Adipose tissue (tissue), 3 donors: ENCODE measurements around the gene ULBP2. TPM values are rescaled to one million over a fixed set of nuclear protein-coding genes. Genes with fewer than 3 reads are reported as not detected.
"Not testable (repeated sequence)": the region's sequence is repeated elsewhere in the genome, so short reads cannot be mapped to it uniquely, and the experiment has no call there.

Source experiments
- H3K27ac ChIP-seq: one replicate; pipeline ENCODE4 v1.5.1; 2013; ENCODE audit warnings: low read depth, low read length
- WGBS, 3 donors: extraction: QIAGEN DNeasy Blood & Tissue Kit; methylation state at CpG; one replicate each; pipeline ENCODE4 v1.1.7; 2013; 5-methylcytosine and 5-hydroxymethylcytosine counted together
- polyA plus RNA-seq, 3 donors: library from polyadenylated mRNA; stranded (reverse); fragments of 200-250 nt; gene quantifications; one replicate each; pipeline ENCODE4 v1.2.3, GENCODE V29; 2013
- donor health status: healthy with polysubstance abuse.
- donor health status: Bipolar disorder and iron deficiency.
- donor health status: healthy.

ULBP2 gene
- polyA plus RNA-seq, 3 donors = 0.36 to 1.6 TPM; not detected in 1

DNA sequence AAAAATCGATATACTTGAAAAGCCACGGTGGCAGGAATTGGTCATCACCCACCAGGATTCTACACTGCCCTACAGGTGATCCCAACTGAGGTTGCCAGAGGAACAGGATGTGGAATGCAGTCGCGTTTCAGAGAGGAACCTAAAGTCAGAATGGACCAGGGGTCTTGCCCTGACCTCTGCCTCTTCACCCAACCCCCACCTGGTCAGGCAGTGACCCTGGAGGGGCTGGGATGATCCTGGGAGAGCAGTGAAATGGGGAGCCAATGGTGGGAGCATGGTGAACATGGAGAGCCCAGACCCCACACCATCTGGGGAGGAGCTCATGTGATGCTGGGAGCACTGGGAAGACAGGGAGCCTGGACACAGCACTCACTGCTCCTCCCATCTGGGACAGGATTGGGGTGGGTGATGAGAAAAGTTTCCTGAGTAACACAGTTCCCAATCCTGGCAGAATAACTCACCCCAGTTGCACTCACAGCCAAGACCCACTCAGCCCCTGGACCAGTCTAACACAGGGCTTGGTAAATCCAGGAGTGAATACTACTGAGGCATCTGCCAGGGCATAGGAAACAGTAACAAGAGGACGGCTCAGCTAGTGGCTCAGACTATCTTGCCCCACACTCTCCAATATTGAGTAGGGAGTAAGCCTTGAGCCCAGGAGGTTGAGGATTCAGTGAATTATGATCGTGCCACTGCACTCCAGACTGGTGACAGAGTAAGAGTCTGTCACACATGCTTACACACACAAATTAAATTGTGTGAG is 1.7 kb upstream of the ULBP2 start:
- 16 to 25% (median 17%) methylated on average over 6 of the region's 6 CpGs for WGBS, 3 donors
- H3K27ac ChIP-seq = no peak overlapping the region

DNA sequence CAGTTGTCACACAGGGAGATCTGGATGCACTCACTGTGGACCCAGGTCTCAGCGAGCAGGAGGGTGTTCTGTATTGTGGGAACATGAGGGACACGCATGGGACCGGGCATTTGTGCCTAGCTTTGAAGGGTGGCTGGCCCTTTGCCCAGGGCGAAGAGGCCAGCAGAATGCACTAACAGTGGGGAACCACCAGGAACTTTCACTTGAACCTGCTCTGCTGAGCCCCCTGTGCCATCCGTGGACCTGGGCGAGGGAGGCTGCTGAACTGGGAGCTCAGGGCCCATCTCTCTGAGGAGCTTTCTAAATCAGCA is 1.2 kb upstream of the ULBP2 start:
- no peak overlapping the region for H3K27ac ChIP-seq
- WGBS, 3 donors = 23 to 41% (median 29%) methylated on average over 6 of the region's 6 CpGs

DNA sequence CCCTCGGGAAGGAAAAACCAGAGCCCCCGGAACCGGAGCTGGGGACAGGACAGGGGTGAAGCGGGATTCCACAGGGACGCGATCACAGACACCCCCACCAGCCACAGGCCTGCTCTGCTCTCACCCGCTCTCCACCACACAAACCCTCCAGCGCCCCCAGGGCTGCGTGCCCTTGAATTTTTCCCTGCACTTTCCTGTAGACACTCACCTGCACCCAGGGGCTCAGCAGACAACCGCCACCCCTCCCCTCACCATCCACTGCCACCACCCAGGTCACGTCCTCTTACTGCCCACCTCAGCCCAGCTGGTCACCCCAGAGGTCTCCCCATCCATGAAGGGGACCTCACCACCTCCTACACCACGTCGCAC is 631 bp downstream of the ULBP2 start:
- WGBS, 3 donors = 25 to 35% (median 28%) methylated on average over 11 to 13 of the region's 13 CpGs
- no peak overlapping the region for H3K27ac ChIP-seq

- H3K27ac ChIP-seq = not testable (repeated sequence)
- 68 to 86% (median 76%) methylated on average over 5 of the region's 5 CpGs for WGBS, 3 donors
Measured at GRCh38 chr6:149943321-149943720, 1.5 kb downstream of the ULBP2 start.

DNA sequence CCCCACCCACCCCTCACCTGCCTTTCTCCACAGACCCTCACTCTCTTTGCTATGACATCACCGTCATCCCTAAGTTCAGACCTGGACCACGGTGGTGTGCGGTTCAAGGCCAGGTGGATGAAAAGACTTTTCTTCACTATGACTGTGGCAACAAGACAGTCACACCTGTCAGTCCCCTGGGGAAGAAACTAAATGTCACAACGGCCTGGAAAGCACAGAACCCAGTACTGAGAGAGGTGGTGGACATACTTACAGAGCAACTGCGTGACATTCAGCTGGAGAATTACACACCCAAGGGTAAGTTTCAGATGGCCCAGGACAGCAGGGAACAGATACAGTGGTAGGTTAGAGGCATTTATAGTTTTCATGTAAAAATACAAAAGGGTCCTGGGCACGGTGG is 3.5 kb downstream of the ULBP2 start:
- not testable (repeated sequence) for H3K27ac ChIP-seq
- 67 to 83% (median 82%) methylated on average over 3 to 5 of the region's 6 CpGs for WGBS, 3 donors

DNA sequence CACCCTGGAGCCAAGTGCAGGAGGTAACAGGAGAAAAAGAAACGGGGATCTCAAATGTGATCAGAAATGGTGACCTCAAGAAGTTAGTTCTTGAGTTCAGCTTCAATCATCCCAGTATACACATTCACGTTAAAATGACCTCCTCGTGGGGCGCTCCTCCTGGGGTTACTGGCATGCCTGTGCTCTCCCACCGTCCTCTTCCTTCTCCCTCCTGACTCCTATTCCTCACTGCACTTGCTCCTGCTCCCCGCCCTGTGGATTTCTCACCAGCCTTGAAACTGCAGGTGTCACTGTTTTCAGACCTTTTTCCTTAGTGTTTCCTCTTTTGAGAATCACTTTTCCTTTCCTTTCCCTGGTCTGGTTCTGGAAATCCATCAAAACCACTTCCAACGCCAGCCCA is 4.8 kb downstream of the ULBP2 start:
- 47 to 67% (median 65%) methylated on average over 7 of the region's 7 CpGs for WGBS, 3 donors
- not testable (repeated sequence) for H3K27ac ChIP-seq

- H3K27ac ChIP-seq = not testable (repeated sequence)
Measured at GRCh38 chr6:149947533-149947932, 5.7 kb downstream of the ULBP2 start.

GRCh38 chr6:149948011-149948410 is 6.2 kb downstream of the ULBP2 start:
- H3K27ac ChIP-seq = no peak overlapping the region
- WGBS, 3 donors = 86 to 88% (median 88%) methylated on average over 1 of the region's 1 CpG

More at GRCh38 chr6:149947533-149947932, 5.7 kb downstream of the ULBP2 start:
- WGBS, 3 donors = no CpG with 5 or more reads among the region's 1 CpG

DNA sequence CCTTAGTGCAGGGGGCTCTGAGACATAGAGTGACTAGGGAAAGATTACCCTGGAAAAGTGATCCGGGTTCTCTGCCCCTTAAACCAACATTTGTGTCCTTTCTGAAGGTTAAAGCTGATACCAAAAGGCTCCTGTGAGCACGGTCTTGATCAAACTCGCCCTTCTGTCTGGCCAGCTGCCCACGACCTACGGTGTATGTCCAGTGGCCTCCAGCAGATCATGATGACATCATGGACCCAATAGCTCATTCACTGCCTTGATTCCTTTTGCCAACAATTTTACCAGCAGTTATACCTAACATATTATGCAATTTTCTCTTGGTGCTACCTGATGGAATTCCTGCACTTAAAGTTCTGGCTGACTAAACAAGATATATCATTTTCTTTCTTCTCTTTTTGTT is 6.8 kb downstream of the ULBP2 start:
- no peak overlapping the region for H3K27ac ChIP-seq
- WGBS, 3 donors = 81 to 88% (median 82%) methylated on average over 5 of the region's 5 CpGs

GRCh38 chr6:149950423-149950822 is 8.6 kb downstream of the ULBP2 start:
- WGBS, 3 donors = 31 to 52% (median 37%) methylated on average over 8 of the region's 8 CpGs

DNA sequence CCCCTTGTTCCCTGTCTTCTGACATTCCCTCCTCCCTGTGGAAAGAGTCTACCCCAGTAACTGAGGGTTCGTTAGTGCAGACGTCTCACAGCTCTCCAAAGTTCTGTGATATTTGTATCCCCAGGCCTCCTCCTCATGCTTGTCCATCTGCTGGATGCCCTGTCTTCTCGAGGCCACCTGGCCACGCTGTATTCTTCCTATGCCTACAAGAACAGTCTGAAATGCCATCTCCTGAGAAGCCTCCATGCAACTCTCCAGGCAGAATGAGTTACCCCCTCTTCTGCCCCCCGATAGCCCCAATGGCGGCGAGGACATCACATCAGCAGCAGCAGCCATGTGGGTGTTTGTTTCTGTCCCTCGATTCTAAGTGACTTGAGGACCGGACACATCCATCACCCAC is 9.3 kb downstream of the ULBP2 start:
- H3K27ac ChIP-seq = no peak overlapping the region
- 72 to 85% (median 82%) methylated on average over 9 of the region's 9 CpGs for WGBS, 3 donors

More at GRCh38 chr6:149950423-149950822, 8.6 kb downstream of the ULBP2 start:
- H3K27ac ChIP-seq = no peak overlapping the region

GRCh38 chr6:149951626-149952025 is 9.8 kb downstream of the ULBP2 start:
- 76 to 87% (median 86%) methylated on average over 3 of the region's 3 CpGs for WGBS, 3 donors
- no peak overlapping the region for H3K27ac ChIP-seq

- not testable (repeated sequence) for H3K27ac ChIP-seq
- WGBS, 3 donors = 25 to 34% (median 29%) methylated on average over 2 of the region's 2 CpGs
Measured at GRCh38 chr6:149953390-149953789, 11.6 kb downstream of the ULBP2 start.

DNA sequence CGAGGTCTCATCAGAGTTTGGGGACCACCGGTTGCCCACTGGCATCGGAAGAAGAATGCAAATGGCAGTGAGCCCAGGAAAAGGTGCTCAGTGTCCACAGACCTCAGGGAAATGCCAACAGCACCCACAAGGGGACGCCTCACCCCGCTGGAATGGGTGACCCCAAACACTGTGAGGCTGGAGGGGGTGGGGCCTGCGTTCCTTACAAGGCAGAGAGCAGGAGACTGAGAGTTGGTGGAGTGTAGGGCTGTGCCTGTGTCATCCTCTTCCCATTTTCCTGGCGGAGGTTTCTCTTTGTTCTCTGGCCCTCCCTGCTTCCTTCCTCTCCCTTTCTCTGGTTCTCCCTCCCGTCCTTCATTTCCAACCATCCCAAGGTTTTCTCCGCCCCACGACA is 12.1 kb downstream of the ULBP2 start:
- H3K27ac ChIP-seq = not testable (repeated sequence)
- 0 to 8% (median 0%) methylated on average over 2 to 3 of the region's 10 CpGs for WGBS, 3 donors

- not testable (repeated sequence) for H3K27ac ChIP-seq
- WGBS, 3 donors = 4% methylated on average over 29 to 33 of the region's 53 CpGs
Measured at GRCh38 chr6:149954328-149954983, 12.6 kb downstream of the ULBP2 start.

DNA sequence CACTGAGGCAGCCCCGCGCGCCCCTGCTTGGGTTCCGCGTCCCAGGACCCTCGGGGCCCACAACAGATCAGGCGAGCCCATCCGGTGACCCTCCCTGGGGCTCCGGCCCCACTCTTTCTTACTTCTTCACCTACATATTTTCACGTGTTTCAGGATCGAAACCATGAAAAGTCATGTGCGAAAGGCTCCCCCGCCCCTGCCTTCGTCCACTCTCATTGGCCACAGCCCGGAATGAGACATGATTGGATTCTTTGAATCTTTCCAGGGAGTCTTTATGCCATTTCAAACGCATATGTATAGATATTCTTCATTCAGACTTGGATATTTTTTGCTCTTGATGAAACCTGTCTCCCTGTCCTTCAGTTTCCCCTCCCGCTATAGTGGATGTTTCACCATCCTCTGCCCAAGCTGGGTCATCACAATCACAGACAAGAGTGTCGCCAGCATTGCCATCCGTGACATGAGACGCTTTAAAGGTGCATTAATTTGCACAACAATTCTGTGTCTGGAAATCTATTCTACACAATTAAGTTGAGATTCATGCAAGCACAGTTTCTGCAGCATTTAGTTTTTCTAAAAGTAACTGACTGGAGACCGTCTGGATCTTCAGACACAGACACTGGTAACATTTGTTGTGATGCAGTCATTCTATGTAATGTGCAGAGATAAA is 13.3 kb downstream of the ULBP2 start:
- WGBS, 3 donors = 16 to 24% (median 22%) methylated on average over 12 to 13 of the region's 21 CpGs
- not testable (repeated sequence) for H3K27ac ChIP-seq

- not testable (repeated sequence) for H3K27ac ChIP-seq
- WGBS, 3 donors = 34 to 35% (median 34%) methylated on average over 7 of the region's 7 CpGs
Measured at GRCh38 chr6:149955654-149956317, 14.0 kb downstream of the ULBP2 start.

DNA sequence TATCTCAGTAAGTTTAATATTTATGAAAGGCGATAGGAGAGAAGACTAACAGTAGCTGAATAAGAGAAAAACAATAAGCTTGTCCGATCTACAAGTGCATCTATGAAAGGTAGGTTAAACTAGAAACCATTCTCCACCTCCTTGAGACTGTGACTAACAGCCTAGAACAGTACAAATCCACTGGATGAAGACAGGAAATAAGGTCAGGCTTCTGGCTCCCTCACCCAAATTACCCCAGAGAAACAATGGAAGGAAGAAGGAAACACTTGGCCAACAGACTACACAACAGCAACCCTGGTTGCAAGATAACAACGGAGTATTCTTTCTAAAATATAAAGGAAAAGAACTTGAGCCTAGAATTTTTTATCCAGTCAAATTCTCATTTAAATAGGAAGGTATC is 16.3 kb downstream of the ULBP2 start:
- WGBS, 3 donors = 45 to 49% (median 48%) methylated on average over 3 of the region's 3 CpGs
- not testable (repeated sequence) for H3K27ac ChIP-seq

DNA sequence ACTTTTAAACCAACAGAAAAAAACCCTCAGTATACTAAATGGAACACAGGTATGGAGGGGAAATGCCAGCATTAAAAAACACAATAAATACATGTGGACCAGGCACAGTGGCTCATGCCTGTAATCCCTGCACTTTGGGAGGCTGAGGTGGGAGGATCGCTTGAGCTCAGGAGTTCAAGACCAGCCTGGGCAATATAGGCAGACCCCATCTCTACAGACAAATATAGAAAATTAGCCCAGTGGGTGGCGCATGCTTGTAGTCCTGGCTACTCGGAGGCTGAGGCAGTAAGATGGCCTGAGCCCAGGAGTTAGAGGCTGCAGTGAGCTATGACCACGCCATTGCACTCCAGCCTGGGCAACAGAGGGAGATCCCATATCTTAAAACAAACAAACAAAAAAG is 18.0 kb downstream of the ULBP2 start:
- 84 to 100% (median 85%) methylated on average over 1 to 2 of the region's 4 CpGs for WGBS, 3 donors
- H3K27ac ChIP-seq = not testable (repeated sequence)
